Thoracic aorta (tissue), 2 donors: Measurements from ENCODE around the gene PRR15L. TPM values are rescaled to one million over a fixed set of nuclear protein-coding genes. Genes with fewer than 3 reads are reported as not detected.

Source experiments
- ATAC-seq: fragments of 150-250 bp; one replicate; pipeline ENCODE4 v1.8.0; 2017; ENCODE audit warnings: low read depth; ENCODE audit not compliant: insufficient number of reproducible peaks, low FRiP score
- DNase-seq: peaks from one replicate; pipeline ENCODE4 v3.0.0-alpha.2; 2020; ENCODE audit warnings: low spot score
- H3K27ac ChIP-seq, 2 donors: fragments of 200-600 bp; sonication (generic); 1 replicate in 1 of 2; 2 replicates in 1 of 2; pipeline ENCODE4 v1.5.1; 2016; ENCODE audit warnings: mild to moderate bottlenecking in 2 of 2, moderate library complexity in 2 of 2
- H3K27me3 ChIP-seq: fragments of 200-600 bp; sonication (generic); replicated peaks from 2 replicates; pipeline ENCODE4 v1.6.0; 2016; ENCODE audit warnings: mild to moderate bottlenecking; ENCODE audit not compliant: insufficient read depth
- H3K36me3 ChIP-seq: fragments of 200-600 bp; sonication (generic); one replicate; pipeline ENCODE4 v1.5.1; 2016
- H3K4me1 ChIP-seq, 2 donors: fragments of 200-600 bp; sonication (generic); 1 replicate in 1 of 2; 2 replicates in 1 of 2; pipeline versions ENCODE4 v1.5.1 to v1.6.0; 2016; ENCODE audit warnings: low read depth in 2 of 2, mild to moderate bottlenecking in 1 of 2; ENCODE audit not compliant: control insufficient read depth in 1 of 2
- H3K4me3 ChIP-seq: fragments of 200-600 bp; sonication (generic); 2 replicates; pipeline ENCODE4 v1.5.1; 2016; ENCODE audit warnings: mild to moderate bottlenecking
- H3K9me3 ChIP-seq: fragments of 200-600 bp; sonication (generic); 2 replicates; pipeline ENCODE4 v1.5.1; 2016
- CTCF ChIP-seq: fragments of 200-600 bp; sonication (generic); IDR thresholded peaks from one replicate; pipeline ENCODE4 v1.5.1; 2019; ENCODE audit warnings: antibody characterized with exemption
- total RNA-seq, 2 donors: library from RNA; depleted of rRNA; stranded (reverse); fragments of >200 nt; gene quantifications; one replicate each; pipeline versions ENCODE4 v1.1.0 to v1.2.3, GENCODE V29; 2016

Gene PRR15L
- total RNA-seq, 2 donors from 2014 or later, result 1.4 TPM; not detected in 1

GRCh38 chr17:47946929-47947397, 10.7 kb downstream of the PRR15L start:
- Histone ChIP-seq H3K27me3 (no peaks in the 10 kb centered on the region), H3K4me3 (no peak overlapping the region), H3K27ac (peak overlapping the region in 1 of 2 donors; percentile 29), H3K36me3 (no peaks in the 10 kb centered on the region), H3K4me1 (peaks cover 13 to 35% of the 10 kb centered on the region in 2 donors), H3K9me3 (no peaks in the 10 kb centered on the region)
- TF ChIP-seq CTCF, result peak; percentile 81
- ATAC-seq (no peak), DNase-seq (peak; percentile 52)

- H3K4me1 ChIP-seq, result peaks cover 13 to 37% of the 10 kb centered on the region in 2 donors
- H3K27me3 ChIP-seq, result no peaks in the 10 kb centered on the region
- DNase-seq (no peak), ATAC-seq (no peak)
- H3K36me3 ChIP-seq, result no peaks in the 10 kb centered on the region
- H3K27ac ChIP-seq, result peak overlapping the region in 1 of 2 donors; percentile 29
- no peak overlapping the region for H3K4me3 ChIP-seq
- no peak for TF ChIP-seq CTCF
- H3K9me3 ChIP-seq, result no peaks in the 10 kb centered on the region
Observed at GRCh38 chr17:47946516-47946915, 11.2 kb downstream of the PRR15L start.

- peaks cover 13 to 40% of the 10 kb centered on the region in 2 donors for H3K4me1 ChIP-seq
- ATAC-seq (no peak), DNase-seq (no peak)
- no peaks in the 10 kb centered on the region for H3K9me3 ChIP-seq
- H3K36me3 ChIP-seq, result no peaks in the 10 kb centered on the region
- no peaks in the 10 kb centered on the region for H3K27me3 ChIP-seq
- no peak overlapping the region for H3K4me3 ChIP-seq
- no peak for TF ChIP-seq CTCF
- H3K27ac ChIP-seq, result peak overlapping the region; percentile 19 to 52
Observed at GRCh38 chr17:47945529-47946508, 11.9 kb downstream of the PRR15L start.

GRCh38 chr17:47945080-47945479, 12.6 kb downstream of the PRR15L start:
- no peaks in the 10 kb centered on the region for H3K9me3 ChIP-seq
- no peaks in the 10 kb centered on the region for H3K27me3 ChIP-seq
- H3K4me3 ChIP-seq, result no peak overlapping the region
- H3K36me3 ChIP-seq, result no peaks in the 10 kb centered on the region
- DNase-seq (no peak), ATAC-seq (no peak)
- peak overlapping the region; percentile 19 to 52 for H3K27ac ChIP-seq
- H3K4me1 ChIP-seq, result peaks cover 13 to 44% of the 10 kb centered on the region in 2 donors
- TF ChIP-seq CTCF, result no peak

GRCh38 chr17:47942568-47942967, 15.1 kb downstream of the PRR15L start:
- Histone ChIP-seq H3K27me3 (no peaks in the 10 kb centered on the region), H3K9me3 (no peaks in the 10 kb centered on the region), H3K36me3 (no peaks in the 10 kb centered on the region), H3K27ac (no peak overlapping the region), H3K4me3 (peak overlapping the region; percentile 95), H3K4me1 (peaks cover 9 to 31% of the 10 kb centered on the region in 2 donors)
- DNase-seq (no peak), ATAC-seq (no peak)
- no peak for TF ChIP-seq CTCF
